CD14-positive monocyte (primary cell): ENCODE data around the gene RAB3D. TPM values are rescaled to one million over a fixed set of nuclear protein-coding genes. Genes with fewer than 3 reads are reported as not detected.

ENCODE experiments used
- DNase-seq, 3 donors: peaks; one replicate each; pipeline ENCODE4 v3.0.0-alpha.2; 2011 to 2022
- H2AFZ ChIP-seq: 2 replicates; pipeline ENCODE4 v1.6.0; 2012; ENCODE audit warnings: mild to moderate bottlenecking, low read depth, low read length, inconsistent platforms; ENCODE audit not compliant: insufficient read depth, poor library complexity, severe bottlenecking
- H3K27ac ChIP-seq, 2 donors: 1 replicate in 1 of 2; 2 replicates in 1 of 2; pipeline ENCODE4 v1.5.1; 2012 to 2013; ENCODE audit warnings: low read length in 2 of 2, control low read depth in 1 of 2, inconsistent platforms in 1 of 2, low read depth in 1 of 2, mild to moderate bottlenecking in 1 of 2
- H3K27me3 ChIP-seq, 2 donors: one replicate each; pipeline versions ENCODE4 v1.6.0 to v1.6.1; 2011 to 2013; ENCODE audit warnings: low read length in 2 of 2; ENCODE audit not compliant: control insufficient read depth in 2 of 2, insufficient read depth in 2 of 2
- H3K36me3 ChIP-seq, 2 donors: replicated peaks in 1 of 2; 1 replicate in 1 of 2; 2 replicates in 1 of 2; pipeline versions ENCODE4 v1.5.1 to v1.6.1; 2012 to 2013; ENCODE audit warnings: low read length in 2 of 2, control low read depth in 1 of 2, inconsistent platforms in 1 of 2, mild to moderate bottlenecking in 1 of 2; ENCODE audit not compliant: insufficient read depth in 2 of 2, control insufficient read depth in 1 of 2
- H3K4me1 ChIP-seq, 2 donors: 1 replicate in 1 of 2; 2 replicates in 1 of 2; pipeline versions ENCODE4 v1.5.1 to v1.6.1; 2012 to 2013; ENCODE audit warnings: low read length in 2 of 2, control low read depth in 1 of 2, inconsistent platforms in 1 of 2, mild to moderate bottlenecking in 1 of 2, moderate library complexity in 1 of 2; ENCODE audit not compliant: insufficient read depth in 2 of 2, control insufficient read depth in 1 of 2
- H3K4me2 ChIP-seq: replicated peaks from 2 replicates; pipeline ENCODE3; 2012; ENCODE audit warnings: low read length, moderate library complexity, mild to moderate bottlenecking; ENCODE audit not compliant: poor library complexity, severe bottlenecking; ENCODE audit errors: extremely low read depth
- H3K4me3 ChIP-seq, 3 experiments: fragments of 200-600 bp in 1 of 3; sonication (generic) in 1 of 3; replicated peaks in 1 of 3; 1 replicate in 2 of 3; 2 replicates in 1 of 3; pipeline ENCODE4 v1.5.1; 2011 to 2013; ENCODE audit warnings: low read length in 3 of 3, mild to moderate bottlenecking in 3 of 3, control low read depth in 2 of 3, low read depth in 2 of 3, inconsistent platforms in 1 of 3, moderate library complexity in 1 of 3
- H3K79me2 ChIP-seq: 2 replicates; pipeline ENCODE4 v1.6.0; 2012; ENCODE audit warnings: mild to moderate bottlenecking, control low read depth, inconsistent platforms, low read length, moderate library complexity; ENCODE audit not compliant: insufficient read depth
- H3K9ac ChIP-seq: 2 replicates; pipeline ENCODE4 v1.6.0; 2017; ENCODE audit warnings: low read length, mild to moderate bottlenecking; ENCODE audit not compliant: insufficient read depth, poor library complexity, severe bottlenecking
- H3K9me3 ChIP-seq, 2 donors: replicated peaks in 1 of 2; 1 replicate in 1 of 2; 2 replicates in 1 of 2; pipeline versions ENCODE4 v1.5.1 to v1.6.1; 2012 to 2013; ENCODE audit warnings: low read length in 2 of 2, control low read depth in 1 of 2; ENCODE audit not compliant: control insufficient read depth in 1 of 2, insufficient read depth in 1 of 2
- H4K20me1 ChIP-seq: 2 replicates; pipeline ENCODE4 v1.6.0; 2012; ENCODE audit warnings: mild to moderate bottlenecking, low read length, control low read depth, moderate library complexity; ENCODE audit not compliant: insufficient read depth
- H3K27ac Mint-ChIP-seq, 7 donors: one replicate each; pipeline ENCODE4 v1.8.0; 2020; ENCODE audit warnings: mild to moderate bottlenecking in 7 of 7, mixed read lengths in 7 of 7, moderate library complexity in 6 of 7, inconsistent platforms in 2 of 7
- H3K27me3 Mint-ChIP-seq, 3 donors: one replicate each; pipeline ENCODE4 v1.8.0; 2021 to 2022; ENCODE audit warnings: low read depth in 3 of 3, mild to moderate bottlenecking in 3 of 3, mixed read lengths in 3 of 3, moderate library complexity in 3 of 3, inconsistent platforms in 1 of 3
- H3K36me3 Mint-ChIP-seq, 2 donors: one replicate each; pipeline ENCODE4 v1.8.0; 2020; ENCODE audit warnings: mixed read lengths in 2 of 2, inconsistent platforms in 1 of 2, mild to moderate bottlenecking in 1 of 2
- H3K4me1 Mint-ChIP-seq: one replicate; pipeline ENCODE4 v1.8.0; 2020; ENCODE audit warnings: mild to moderate bottlenecking, mixed read lengths
- H3K4me3 Mint-ChIP-seq, 2 donors: one replicate each; pipeline ENCODE4 v1.8.0; 2020; ENCODE audit warnings: mild to moderate bottlenecking in 2 of 2, mixed read lengths in 2 of 2, moderate library complexity in 1 of 2
- H3K9me3 Mint-ChIP-seq, 7 donors: one replicate each; pipeline ENCODE4 v1.8.0; 2020 to 2022; ENCODE audit warnings: mixed read lengths in 7 of 7, mild to moderate bottlenecking in 6 of 7, moderate library complexity in 6 of 7, inconsistent platforms in 2 of 7
- CTCF ChIP-seq: fragments of 200-600 bp; IDR thresholded peaks from one replicate; pipeline ENCODE4 v1.8.0; 2022; ENCODE audit warnings: antibody characterized with exemption, mild to moderate bottlenecking
- WGBS: methylation state at CpG from one replicate; pipeline ENCODE4 v1.1.5; 2013; ENCODE audit warnings: missing lambda C conversion rate; ENCODE audit not compliant: insufficient coverage; 5-methylcytosine and 5-hydroxymethylcytosine counted together
- intact Hi-C, 2 donors: fragments of 100-400 bp; cut with micrococcal nuclease; formaldehyde crosslinking; loops; one replicate each; pipeline versions ENCODE4 v1.15.0 to v1.15.1; 2023
- polyA plus RNA-seq, 3 donors: library from polyadenylated mRNA; depleted of rRNA in 1 of 3; unstranded in 2 of 3; stranded (reverse) in 1 of 3; fragments of 300-500 nt in 2 of 3; fragments of >200 nt in 1 of 3; fragmentation: Illumina TruSeq in 2 of 3; gene quantifications; 1 replicate in 2 of 3; 2 replicates in 1 of 3; pipeline ENCODE4 v1.2.3, GENCODE V29; 2012 to 2021

Gene RAB3D
- polyA plus RNA-seq, 3 donors = 52.9 to 78.1 (median 60.8) TPM

DNA sequence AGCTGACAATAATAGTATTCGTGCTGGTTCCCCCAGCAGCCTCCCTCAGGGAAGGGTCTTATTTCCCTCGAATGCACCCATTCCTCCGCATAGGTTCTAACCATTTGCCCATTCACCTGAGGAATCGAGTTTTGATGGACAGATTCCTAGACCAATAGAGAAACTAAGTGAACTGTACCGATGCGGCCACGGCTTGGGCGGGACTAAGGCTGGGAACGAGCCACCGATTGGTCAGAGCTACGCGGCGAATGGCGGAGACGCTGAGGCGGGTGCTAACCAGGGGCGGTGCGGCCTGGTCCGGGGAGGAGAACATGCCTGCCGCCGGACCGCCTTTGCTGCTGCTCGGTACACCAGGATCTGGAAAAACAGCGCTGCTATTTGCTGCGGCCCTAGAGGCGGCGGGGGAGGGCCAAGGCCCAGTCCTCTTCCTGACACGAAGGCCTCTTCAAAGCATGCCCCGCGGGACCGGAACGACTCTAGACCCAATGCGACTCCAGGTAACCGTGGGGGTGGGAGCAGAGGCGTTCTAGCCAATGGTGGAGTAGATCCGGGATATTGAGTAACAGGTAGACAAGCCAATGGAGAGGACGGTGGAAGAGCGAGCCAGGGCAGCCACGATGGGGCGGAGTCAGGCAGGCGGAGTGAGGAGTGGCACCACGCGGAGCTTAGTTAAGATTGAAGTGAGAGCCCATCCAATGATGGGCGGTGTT, 35.1 kb upstream of the RAB3D start, which contains the start of gene SWSAP1:
TSS of gene SWSAP1 (plus strand) at position 234 of the 710 bp plus-strand sequence. CDS start at position 249, 15 bp downstream.
- Mint-ChIP-seq H3K4me3 (peak within 1 kb of the TSS in 1 of 2 donors; percentile 41), H3K9me3 (peaks cover 0 to 2% (median 0%) of the 10 kb centered on the region in 7 donors), H3K4me1 (peaks cover 12% of the 10 kb centered on the region), H3K27ac (peak within 1 kb of the TSS in 3 of 7 donors; percentile 5 to 53 (median 44)), H3K36me3 (peaks cover 14 to 29% of the 10 kb centered on the region in 2 donors), H3K27me3 (peaks cover 0 to 4% (median 2%) of the 10 kb centered on the region in 3 donors)
- Histone ChIP-seq H3K4me3 (peak within 1 kb of the TSS; percentile 50 to 93 (median 73)), H3K27ac (peak within 1 kb of the TSS; percentile 85 to 91), H3K9me3 (no peaks in the 10 kb centered on the region), H3K36me3 (no peaks in the 10 kb centered on the region), H2AFZ (peak within 1 kb of the TSS; percentile 81), H3K4me2 (peak within 1 kb of the TSS; percentile 100), H3K9ac (peak within 1 kb of the TSS; percentile 70), H3K4me1 (peaks cover 46 to 60% of the 10 kb centered on the region in 2 donors), H3K79me2 (peaks cover 41% of the 10 kb centered on the region), H4K20me1 (no peaks in the 10 kb centered on the region), H3K27me3 (no peaks in the 10 kb centered on the region)
- under 1% methylated on average over 42 of the region's 44 CpGs for WGBS
- no peak for TF ChIP-seq CTCF
- intact Hi-C loops = loop anchor here (1.0 to 5.0 kb wide), 3 partner anchors 28 to 50 kb away; partner anchors contain the start of genes CCDC159 (in 1 of the 2), RAB3D (in 1 of the 2) and TMEM205 (in 1 of the 2)
- peak; percentile 99 to 100 (median 99) for DNase-seq

GRCh38 chr19:11373885-11374432, 34.5 kb upstream of the RAB3D start:
- peaks cover 46 to 55% of the 10 kb centered on the region in 2 donors for H3K4me1 ChIP-seq

More at GRCh38 chr19:11373885-11374432, 34.5 kb upstream of the RAB3D start:
- TF ChIP-seq CTCF = no peak
- peak overlapping the region; percentile 100 for H3K4me2 ChIP-seq
- 0% methylated on average over 8 of the region's 11 CpGs for WGBS
- no peak overlapping the region for H3K27ac Mint-ChIP-seq
- no peaks in the 10 kb centered on the region for H3K36me3 ChIP-seq
- H3K9ac ChIP-seq = peak overlapping the region; percentile 66
- H3K9me3 Mint-ChIP-seq = peaks cover 0 to 2% (median 0%) of the 10 kb centered on the region in 7 donors
- intact Hi-C loops = loop anchor here (1.0 to 5.0 kb wide), 4 partner anchors 27 to 49 kb away; partner anchors contain the start of genes CCDC159 (in 2 of the 2), TMEM205 (in 2 of the 2) and RAB3D (in 1 of the 2)
- H3K4me3 ChIP-seq = peak overlapping the region; percentile 50 to 93 (median 73)
- peak in 2 of 3 donors; percentile 25 to 39 for DNase-seq
- H3K27ac ChIP-seq = peak overlapping the region; percentile 85 to 91
- no peaks in the 10 kb centered on the region for H3K27me3 ChIP-seq
- no peaks in the 10 kb centered on the region for H4K20me1 ChIP-seq
- H3K4me3 Mint-ChIP-seq = no peak overlapping the region
- no peaks in the 10 kb centered on the region for H3K9me3 ChIP-seq
- peak overlapping the region; percentile 81 for H2AFZ ChIP-seq
- H3K4me1 Mint-ChIP-seq = peaks cover 10% of the 10 kb centered on the region
- H3K27me3 Mint-ChIP-seq = peaks cover 0 to 2% (median 0%) of the 10 kb centered on the region in 3 donors
- peaks cover 35% of the 10 kb centered on the region for H3K79me2 ChIP-seq
- H3K36me3 Mint-ChIP-seq = peaks cover 19 to 32% of the 10 kb centered on the region in 2 donors
